Epithelial cell of proximal tubule (primary cell): ENCODE results near the gene MYT1. TPM values are rescaled to one million over a fixed set of nuclear protein-coding genes. Genes with fewer than 3 reads are reported as not detected.

Experiments used
- DNase-seq: peaks from one replicate; pipeline ENCODE4 v3.0.0-alpha.2; 2011; ENCODE audit warnings: low read depth
- H3K4me3 ChIP-seq: 2 replicates; pipeline ENCODE4 v1.5.1; 2011; ENCODE audit warnings: low read depth, mild to moderate bottlenecking, low read length
- CTCF ChIP-seq: conservative IDR thresholded peaks from 2 replicates; pipeline ENCODE4 v1.5.1; 2012; ENCODE audit warnings: low read depth, mild to moderate bottlenecking, low read length
- total RNA-seq: library from RNA; depleted of rRNA; stranded (reverse); fragments of >200 nt; gene quantifications from 2 replicates; pipeline ENCODE4 v1.2.3, GENCODE V29; 2015

The MYT1 gene
- total RNA-seq, 1 donor from 2014 or later = not detected

DNA sequence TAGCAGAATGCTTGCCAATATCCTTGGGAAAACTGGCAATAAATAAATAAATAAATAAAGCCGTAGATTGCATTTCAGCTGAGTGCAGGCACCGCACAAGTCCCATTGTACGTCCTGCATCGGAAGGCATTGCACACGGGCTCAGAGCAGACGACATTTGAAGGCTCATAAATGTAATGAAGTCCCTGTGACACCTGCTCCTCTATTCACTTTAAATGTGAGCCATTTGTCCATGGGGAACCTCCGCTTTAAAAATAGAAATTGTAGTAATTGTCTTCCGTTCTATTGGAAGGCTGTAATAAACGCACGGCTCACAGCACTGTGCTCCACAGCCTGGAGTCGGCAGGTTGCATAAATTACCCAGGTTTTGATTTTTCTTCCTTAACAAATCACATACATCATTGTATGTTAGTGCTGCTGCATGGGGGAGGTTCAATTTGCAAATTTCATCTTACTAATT, 32.6 kb downstream of the MYT1 start:
- TF ChIP-seq CTCF = no peak
- H3K4me3 ChIP-seq = no peak overlapping the region
- DNase-seq = no peak

GRCh38 chr20:64198347-64198746, 34.1 kb downstream of the MYT1 start:
- DNase-seq = no peak
- H3K4me3 ChIP-seq = no peak overlapping the region
- TF ChIP-seq CTCF = no peak

DNA sequence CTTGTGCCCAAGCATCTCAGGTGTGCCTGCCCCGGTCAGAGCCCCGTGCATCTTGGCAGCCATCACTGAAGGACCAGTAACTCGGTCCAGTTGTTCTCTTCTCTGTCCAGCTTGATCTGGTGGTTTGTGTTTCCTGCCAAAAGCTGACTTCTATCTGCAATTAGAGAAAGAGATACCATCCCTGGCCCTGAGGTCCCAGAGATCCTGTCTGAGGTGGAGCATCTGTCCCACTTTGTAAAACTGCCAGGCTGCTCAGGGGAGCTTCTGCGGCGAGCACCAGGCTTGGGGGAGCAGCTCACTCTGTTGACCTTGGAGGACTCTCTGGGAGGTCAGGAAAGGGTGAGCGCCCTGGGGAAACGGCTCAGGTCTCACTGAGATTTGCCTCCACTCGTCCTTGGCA, 35.1 kb downstream of the MYT1 start:
- no peak for DNase-seq
- TF ChIP-seq CTCF = no peak
- H3K4me3 ChIP-seq = no peak overlapping the region

- no peak for DNase-seq
- H3K4me3 ChIP-seq = no peak overlapping the region
- no peak for TF ChIP-seq CTCF
Observed at GRCh38 chr20:64200740-64201139, 36.5 kb downstream of the MYT1 start.

DNA sequence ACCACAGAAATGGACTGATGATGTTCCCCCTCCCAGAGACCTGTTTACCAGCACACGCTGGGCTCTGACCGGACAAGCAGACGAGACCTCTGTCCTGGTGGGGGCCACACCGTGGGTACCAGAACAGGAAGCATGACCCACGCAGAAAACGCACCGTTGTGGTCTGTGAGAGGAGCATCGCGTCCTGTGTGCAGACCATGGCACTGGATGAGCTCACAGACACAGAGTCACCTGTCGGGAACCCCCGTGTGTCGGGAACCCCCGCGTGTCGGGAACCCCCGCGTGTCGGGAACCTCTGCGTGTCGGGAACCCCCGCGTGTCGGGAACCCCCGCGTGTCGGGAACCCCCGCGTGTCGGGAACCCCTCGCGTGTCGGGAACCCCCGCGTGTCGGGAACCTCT, 37.4 kb downstream of the MYT1 start:
- no peak for TF ChIP-seq CTCF
- no peak for DNase-seq
- H3K4me3 ChIP-seq = no peak overlapping the region

DNA sequence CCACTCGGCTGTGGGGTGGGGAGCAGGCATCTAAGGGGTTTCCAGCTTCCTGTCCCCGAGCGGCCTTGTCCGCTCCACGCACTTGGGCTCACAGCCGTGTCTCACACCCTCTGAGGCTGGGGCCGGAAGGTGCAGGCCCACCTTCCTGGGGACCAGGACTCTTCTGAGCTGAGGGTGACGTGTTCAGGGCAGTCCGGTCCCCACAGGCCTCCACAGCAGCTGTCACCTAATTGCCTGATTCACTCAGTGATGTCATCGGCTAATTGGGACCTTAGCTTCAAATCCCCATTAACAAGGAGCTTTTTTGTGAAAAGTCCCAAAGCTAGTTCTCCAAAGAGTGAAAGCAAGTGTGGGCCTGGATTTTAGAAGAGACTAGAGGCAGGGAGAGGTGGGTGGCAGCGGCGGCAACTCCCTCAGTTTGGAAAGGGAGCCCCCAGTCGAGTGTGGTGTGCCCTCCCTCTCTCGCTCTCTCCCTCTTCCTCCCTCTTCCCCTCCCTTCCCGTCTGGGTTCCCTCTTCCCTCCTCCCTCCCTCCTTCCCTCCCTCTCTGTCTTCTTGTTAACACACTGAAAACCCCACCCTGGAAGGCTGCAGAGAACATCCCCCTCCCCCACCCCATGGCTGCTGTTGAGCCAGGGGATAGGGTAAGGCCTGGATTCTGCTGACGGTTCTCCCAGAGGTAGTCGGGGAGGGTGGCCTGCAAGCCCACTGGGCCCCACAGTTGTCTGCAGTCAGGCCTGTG, 39.0 kb downstream of the MYT1 start:
- H3K4me3 ChIP-seq = no peak overlapping the region
- TF ChIP-seq CTCF = no peak
- DNase-seq = no peak

DNA sequence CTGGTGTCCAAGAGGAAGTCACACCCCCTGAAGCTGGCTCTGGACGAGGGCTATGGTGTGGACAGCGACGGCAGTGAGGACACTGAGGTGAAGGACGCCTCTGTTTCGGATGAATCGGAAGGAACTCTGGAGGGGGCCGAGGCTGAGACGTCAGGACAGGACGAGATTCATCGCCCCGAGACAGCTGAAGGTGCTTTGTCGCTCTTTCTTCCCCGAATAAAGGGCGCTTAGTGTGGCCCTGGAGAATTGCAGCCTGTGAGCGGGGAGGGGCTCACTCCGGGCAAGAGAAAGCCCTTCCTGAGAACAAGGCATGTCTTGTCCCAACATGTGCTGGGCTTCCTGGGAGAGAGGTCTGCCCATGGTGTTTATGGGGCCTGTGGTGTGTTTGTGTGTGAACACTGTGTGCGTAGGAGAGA, 41.4 kb downstream of the MYT1 start:
- no peak for DNase-seq
- no peak for TF ChIP-seq CTCF

More for the DNA sequence above, 41.4 kb downstream of the MYT1 start:
- H3K4me3 ChIP-seq = no peak overlapping the region
